GM18867 (cell line): ENCODE measurements around the gene NR3C2.
"Not testable (repeated sequence)": the region's sequence is repeated elsewhere in the genome, so short reads cannot be mapped to it uniquely, and the experiment has no call there.

Experiments used
- ATAC-seq: cut with Tn5 transposase; IDR thresholded peaks from one replicate; pipeline ENCODE4 v1.9.1; 2021; ENCODE audit warnings: mild to moderate bottlenecking, moderate library complexity; ENCODE audit not compliant: unreplicated experiment

Gene NR3C2

GRCh38 chr4:148224476-148224875 lies 217.7 kb downstream of the NR3C2 start:
- ATAC-seq, result no peak

GRCh38 chr4:148222991-148223660 lies 219.1 kb downstream of the NR3C2 start:
- ATAC-seq, result no peak

GRCh38 chr4:148216866-148217814 lies 225.1 kb downstream of the NR3C2 start:
- peak; percentile 95 for ATAC-seq

- ATAC-seq, result peak; percentile 2
Measured at GRCh38 chr4:148216321-148216720, 225.9 kb downstream of the NR3C2 start.

GRCh38 chr4:148215202-148215601 lies 227.0 kb downstream of the NR3C2 start:
- no peak for ATAC-seq

- no peak for ATAC-seq
Measured at GRCh38 chr4:148214529-148215166, 227.6 kb downstream of the NR3C2 start.

GRCh38 chr4:148211533-148211932 lies 230.7 kb downstream of the NR3C2 start:
- ATAC-seq, result no peak

- no peak for ATAC-seq
Measured at GRCh38 chr4:148210661-148211060, 231.6 kb downstream of the NR3C2 start.

- no peak for ATAC-seq
Measured at GRCh38 chr4:148207068-148207467, 235.1 kb downstream of the NR3C2 start.

- no peak for ATAC-seq
Measured at GRCh38 chr4:148205476-148205875, 236.7 kb downstream of the NR3C2 start.

- ATAC-seq, result no peak
Measured at GRCh38 chr4:148204892-148205291, 237.3 kb downstream of the NR3C2 start.

GRCh38 chr4:148204171-148204570 lies 238.0 kb downstream of the NR3C2 start:
- no peak for ATAC-seq

- no peak for ATAC-seq
Measured at GRCh38 chr4:148203056-148203898, 238.9 kb downstream of the NR3C2 start.

GRCh38 chr4:148200960-148201359 lies 241.3 kb downstream of the NR3C2 start:
- ATAC-seq, result no peak

- ATAC-seq, result no peak
Measured at GRCh38 chr4:148196164-148196563, 246.1 kb downstream of the NR3C2 start.

GRCh38 chr4:148192526-148192925 lies 249.7 kb downstream of the NR3C2 start:
- no peak for ATAC-seq

- not testable (repeated sequence) for ATAC-seq
Measured at GRCh38 chr4:148187454-148188222, 254.6 kb downstream of the NR3C2 start.

- ATAC-seq, result no peak
Measured at GRCh38 chr4:148184922-148185321, 257.3 kb downstream of the NR3C2 start.

GRCh38 chr4:148182230-148182911 lies 259.8 kb downstream of the NR3C2 start:
- no peak for ATAC-seq
